HFFc6 (cell line): ENCODE measurements around the gene DCX. TPM values are rescaled to one million over a fixed set of nuclear protein-coding genes. Genes with fewer than 3 reads are reported as not detected.

Experiments used
- DNase-seq: peaks from one replicate; pipeline ENCODE4 v3.0.0-alpha.2; 2018
- H3K27ac Mint-ChIP-seq: 2 replicates; pipeline ENCODE4 v1.8.0; 2020; ENCODE audit warnings: mild to moderate bottlenecking, mixed read lengths
- H3K27me3 Mint-ChIP-seq: 2 replicates; pipeline ENCODE4 v1.8.0; 2021; ENCODE audit warnings: mild to moderate bottlenecking, moderate library complexity, mixed read lengths; ENCODE audit not compliant: insufficient read depth
- H3K36me3 Mint-ChIP-seq: 2 replicates; pipeline ENCODE4 v1.8.0; 2021; ENCODE audit warnings: low read depth, mixed read lengths
- H3K4me1 Mint-ChIP-seq: 2 replicates; pipeline ENCODE4 v1.8.0; 2020; ENCODE audit warnings: low read depth, mixed read lengths
- H3K4me3 Mint-ChIP-seq: 2 replicates; pipeline ENCODE4 v1.8.0; 2020; ENCODE audit warnings: mild to moderate bottlenecking, moderate library complexity, mixed read lengths
- H3K9me3 Mint-ChIP-seq: 2 replicates; pipeline ENCODE4 v1.8.0; 2020; ENCODE audit warnings: mild to moderate bottlenecking, mixed read lengths
- CTCF ChIP-seq: fragments of 200-600 bp; sonication (generic); IDR thresholded peaks from 2 replicates; pipeline ENCODE4 v1.5.0; 2021; ENCODE audit warnings: antibody characterized with exemption, mild to moderate bottlenecking
- total RNA-seq, 6 experiments: library from RNA; stranded (reverse); fragmentation: NEBNext Ultra II Directional; extraction: Animal tissue kit (Norgen Biotek cat#: 25700); gene quantifications; 2 replicates in 1 of 6; 3 replicates in 5 of 6; pipeline ENCODE4 v1.2.3, GENCODE V29; 2021

DCX gene
- total RNA-seq, 6 experiments from 2014 or later: not detected

- Mint-ChIP-seq H3K27me3 (peaks cover 2% of the 10 kb centered on the region; the same call in 1 of the 2 replicates), H3K4me3 (no peak overlapping the region), H3K27ac (no peak overlapping the region), H3K36me3 (no peaks in the 10 kb centered on the region), H3K9me3 (peaks cover 8% of the 10 kb centered on the region; the same call in 1 of the 2 replicates), H3K4me1 (no peaks in the 10 kb centered on the region)
- no peak for DNase-seq
- no peak for TF ChIP-seq CTCF
Observed at GRCh38 chrX:111443946-111444345, 32.0 kb upstream of the DCX start.

GRCh38 chrX:111442791-111443190 is 30.8 kb upstream of the DCX start:
- peaks cover 8% of the 10 kb centered on the region; the same call in 1 of the 2 replicates for H3K9me3 Mint-ChIP-seq
- no peak for DNase-seq
- no peaks in the 10 kb centered on the region for H3K36me3 Mint-ChIP-seq
- H3K4me3 Mint-ChIP-seq: no peak overlapping the region
- peaks cover 2% of the 10 kb centered on the region; the same call in 1 of the 2 replicates for H3K27me3 Mint-ChIP-seq
- no peak for TF ChIP-seq CTCF
- H3K4me1 Mint-ChIP-seq: no peaks in the 10 kb centered on the region
- no peak overlapping the region for H3K27ac Mint-ChIP-seq

GRCh38 chrX:111435469-111435868 is 23.5 kb upstream of the DCX start:
- no peak overlapping the region for H3K4me3 Mint-ChIP-seq
- H3K27me3 Mint-ChIP-seq: peaks cover 2% of the 10 kb centered on the region; the same call in 1 of the 2 replicates
- no peak overlapping the region for H3K27ac Mint-ChIP-seq
- no peaks in the 10 kb centered on the region for H3K36me3 Mint-ChIP-seq
- H3K4me1 Mint-ChIP-seq: no peaks in the 10 kb centered on the region
- no peak for DNase-seq
- TF ChIP-seq CTCF: no peak
- H3K9me3 Mint-ChIP-seq: peaks cover 11% of the 10 kb centered on the region; the same call in 1 of the 2 replicates

GRCh38 chrX:111431001-111431400 is 19.0 kb upstream of the DCX start:
- DNase-seq: no peak
- Mint-ChIP-seq H3K27me3 (no peaks in the 10 kb centered on the region), H3K9me3 (no peaks in the 10 kb centered on the region; the same call in none of the 2 replicates), H3K36me3 (no peaks in the 10 kb centered on the region), H3K4me3 (no peak overlapping the region), H3K27ac (no peak overlapping the region), H3K4me1 (no peaks in the 10 kb centered on the region)
- no peak for TF ChIP-seq CTCF

- Mint-ChIP-seq H3K4me1 (no peaks in the 10 kb centered on the region), H3K27me3 (no peaks in the 10 kb centered on the region), H3K9me3 (peaks cover 6% of the 10 kb centered on the region; the same call in 1 of the 2 replicates), H3K36me3 (no peaks in the 10 kb centered on the region), H3K27ac (no peak overlapping the region), H3K4me3 (no peak overlapping the region)
- no peak for DNase-seq
- no peak for TF ChIP-seq CTCF
Observed at GRCh38 chrX:111411557-111411956, 435 bp downstream of the DCX start.
